K562 (cell line): ENCODE measurements around the gene CNKSR3. TPM values are rescaled to one million over a fixed set of nuclear protein-coding genes. Genes with fewer than 3 reads are reported as not detected.

ENCODE experiments used
- ATAC-seq: fragments of 200-7000 bp; cut with Tn5 transposase; 3 replicates; pipeline ENCODE4 v1.9.1; 2020; ENCODE audit warnings: moderate library complexity
- BruUV-seq: library from RNA; stranded (reverse); fragments of 400-500 nt; replicated peaks from 2 replicates; lab custom pipeline; 2021; lab: Mats Ljungman, UMichigan
- CTCF ChIA-PET: fragments of 300-600 bp; formaldehyde crosslinking; extraction: SDS; loops from one replicate; lab custom pipeline; 2021; ENCODE audit warnings: low intra/inter-chr PET ratio; lab: Yijun Ruan, JAX
- POLR2A ChIA-PET: fragments of 300-600, 350-650 bp; sonication (Branson Sonifier 250); formaldehyde crosslinking; extraction: SDS; loops from one replicate; lab custom pipeline; 2021; ENCODE audit warnings: antibody characterized with exemption, inconsistent platforms; lab: Yijun Ruan, JAX
- DNase-seq, 4 experiments: peaks; one replicate each; pipeline versions ENCODE4 v3.0.0 to v3.0.0-alpha.2; 2011 to 2018; ENCODE audit warnings: low spot score in 3 of 4, mixed read lengths in 3 of 4; ENCODE audit errors: extremely low read depth in 1 of 4
- FAIRE-seq: peaks from 2 replicates; lab custom pipeline; 2011; peaks lifted over from hg19 to GRCh38; lab: Jason Lieb, UNC
- H2AFZ ChIP-seq: 2 replicates; pipeline ENCODE4 v1.6.0; 2011; ENCODE audit warnings: low read depth, low read length, control low read depth, inconsistent platforms
- H3K27ac ChIP-seq: fragments of 200-600 bp; 3 replicates; pipeline ENCODE4 v1.8.0; 2011; ENCODE audit warnings: low read depth, mild to moderate bottlenecking, control low read depth, inconsistent platforms, low read length, moderate library complexity, mixed read lengths; ENCODE audit errors: extremely low read depth
- H3K27me3 ChIP-seq, 2 experiments: fragments of 300-600 bp in 1 of 2; 2 replicates in 1 of 2; 3 replicates in 1 of 2; pipeline versions ENCODE4 v1.6.0 to v1.8.0; 2011; ENCODE audit warnings: inconsistent platforms in 2 of 2, low read length in 2 of 2, mild to moderate bottlenecking in 1 of 2, mixed read lengths in 1 of 2, moderate library complexity in 1 of 2; ENCODE audit not compliant: control insufficient read depth in 2 of 2, insufficient read depth in 2 of 2
- H3K36me3 ChIP-seq: fragments of 300-600 bp; 3 replicates; pipeline ENCODE4 v1.8.0; 2011; ENCODE audit warnings: mild to moderate bottlenecking, low read length, inconsistent platforms; ENCODE audit not compliant: control insufficient read depth, insufficient read depth
- H3K4me1 ChIP-seq, 2 experiments: fragments of 200-600 bp in 1 of 2; replicated peaks in 1 of 2; 2 replicates in 1 of 2; 3 replicates in 1 of 2; pipeline versions ENCODE4 v1.5.1 to v1.8.0; 2011; ENCODE audit warnings: inconsistent platforms in 2 of 2, low read length in 2 of 2, mild to moderate bottlenecking in 1 of 2, mixed read lengths in 1 of 2, moderate library complexity in 1 of 2; ENCODE audit not compliant: control insufficient read depth in 2 of 2, insufficient read depth in 2 of 2
- H3K4me2 ChIP-seq: 2 replicates; pipeline ENCODE4 v1.6.1; 2011; ENCODE audit warnings: low read length, control low read depth, inconsistent platforms, mixed read lengths; ENCODE audit not compliant: insufficient read depth
- H3K4me3 ChIP-seq: fragments of 200-600 bp; sonication (generic), shearing (Covaris generic); 2 replicates; pipeline ENCODE4 v1.5.1; 2016; ENCODE audit warnings: control low read depth, inconsistent platforms
- H3K79me2 ChIP-seq: fragments of 200-600 bp; 3 replicates; pipeline ENCODE4 v1.8.0; 2011; ENCODE audit warnings: low read length, inconsistent platforms; ENCODE audit not compliant: control insufficient read depth, insufficient read depth
- H3K9ac ChIP-seq, 2 experiments: 2 replicates each; pipeline versions ENCODE4 v1.6.0 to v1.6.1; 2011; ENCODE audit warnings: low read depth in 2 of 2, low read length in 2 of 2, control low read depth in 1 of 2, inconsistent platforms in 1 of 2, mild to moderate bottlenecking in 1 of 2, mixed read lengths in 1 of 2; ENCODE audit not compliant: insufficient read depth in 1 of 2
- H3K9me1 ChIP-seq: one replicate; pipeline ENCODE4 v1.6.0; 2011; ENCODE audit warnings: inconsistent platforms, mild to moderate bottlenecking, low read length, moderate library complexity; ENCODE audit not compliant: control insufficient read depth, insufficient read depth
- H3K9me3 ChIP-seq: replicated peaks from 2 replicates; pipeline ENCODE4 v1.5.1; 2011; ENCODE audit warnings: low read depth, low read length, inconsistent platforms; ENCODE audit not compliant: control insufficient read depth, insufficient read depth
- H4K20me1 ChIP-seq: replicated peaks from 2 replicates; pipeline ENCODE4 v1.6.1; 2011; ENCODE audit warnings: low read length, inconsistent platforms, mixed read lengths; ENCODE audit not compliant: control insufficient read depth, insufficient read depth
- DDX20 ChIP-seq: fragments of 450-650 bp; IDR thresholded peaks from 2 replicates; pipeline ENCODE4 v1.6.1; 2016; ENCODE audit warnings: missing genetic modification characterization, low read depth, mild to moderate bottlenecking, missing compliant biosample characterization, moderate library complexity
- DNMT1 ChIP-seq: fragments of 450-650 bp; IDR thresholded peaks from 2 replicates; pipeline ENCODE4 v1.6.1; 2016; ENCODE audit warnings: antibody characterized with exemption, mild to moderate bottlenecking
- FOXM1 ChIP-seq, 2 experiments: fragments of 450-650 bp in 1 of 2; sonication (generic) in 1 of 2; formaldehyde crosslinking in 1 of 2; IDR thresholded peaks; 2 replicates each; pipeline versions ENCODE4 v1.6.1 to v1.9.0; 2017 to 2022; ENCODE audit warnings: low read depth in 2 of 2, mild to moderate bottlenecking in 2 of 2, missing genetic modification reagents in 1 of 2, moderate library complexity in 1 of 2
- GABPB2 ChIP-seq: fragments of 250-450 bp; sonication (Bioruptor Pico); conservative IDR thresholded peaks from 2 replicates; pipeline ENCODE4 v1.5.1; 2021; ENCODE audit warnings: mild to moderate bottlenecking
- GATAD2A ChIP-seq: fragments of 450-650 bp; IDR thresholded peaks from 2 replicates; pipeline ENCODE4 v1.6.1; 2017
- PCBP2 ChIP-seq: fragments of 200-400 bp; formaldehyde crosslinking; IDR thresholded peaks from 2 replicates; pipeline ENCODE4 v1.6.1; 2018; ENCODE audit warnings: low read length, low read depth, mild to moderate bottlenecking, moderate library complexity; ENCODE audit not compliant: poor library complexity, severe bottlenecking
- SUPT5H ChIP-seq: fragments of 450-650 bp; IDR thresholded peaks from 2 replicates; pipeline ENCODE4 v1.6.1; 2016
- TAF15 ChIP-seq: fragments of 200-400 bp; formaldehyde crosslinking; IDR thresholded peaks from 2 replicates; pipeline ENCODE4 v1.6.1; 2017; ENCODE audit warnings: mild to moderate bottlenecking, low read depth, low read length, moderate library complexity
- WGBS: fragments of 100-300 bp; shearing (Covaris generic); methylation state at CpG from one replicate; pipeline ENCODE4 v1.1.6; 2016; ENCODE audit warnings: low coverage, mixed read lengths; ENCODE audit not compliant: insufficient coverage; ENCODE audit errors: missing lambda C conversion rate; 5-methylcytosine and 5-hydroxymethylcytosine counted together
- in situ Hi-C: fragments of 300-500 bp; cut with MboI; formaldehyde crosslinking; loops from 4 replicates; pipeline ENCODE4 v1.15.0; 2018; ENCODE audit warnings: inconsistent platforms, mixed read lengths
- intact Hi-C: fragments of 100-400 bp; cut with micrococcal nuclease; formaldehyde crosslinking; loops from 2 replicates; pipeline ENCODE4 v1.14.2; 2022
- polyA plus RNA-seq, 8 experiments: library from polyadenylated mRNA; depleted of rRNA in 4 of 8; stranded (reverse) in 5 of 8; unstranded in 3 of 8; fragments of >200 nt; fragmentation: Nextera tagmentation in 2 of 8; fragmentation: Illumina TruSeq in 1 of 8; extraction: Ambion mirVana in 2 of 8; extraction: Trizol in 1 of 8; gene quantifications; 2 replicates each; pipeline versions ENCODE4 v1.2.1 to v1.2.3, GENCODE V29; 2011 to 2014; ENCODE audit warnings: inconsistent platforms in 1 of 8, missing spikeins in 1 of 8
- total RNA-seq, 7 experiments: library from RNA; depleted of rRNA in 6 of 7; stranded (reverse); fragments of >200 nt in 6 of 7; fragmentation: Illumina TruSeq in 2 of 7; extraction: Trizol in 2 of 7; gene quantifications; 2 replicates each; pipeline versions ENCODE4 v1.2.1 to v1.2.3, GENCODE V29; 2011 to 2021; ENCODE audit warnings: low replicate concordance in 1 of 7
- TF ChIP-seq, protein P1 (sequence below), 2 experiments: fragments of 250-450 bp in 1 of 2; fragments of 450-650 bp in 1 of 2; sonication (Bioruptor Pico) in 1 of 2; IDR thresholded peaks; 2 replicates each; pipeline versions ENCODE4 v1.6.1 to v1.8.0; 2016 to 2021; ENCODE audit warnings: mild to moderate bottlenecking in 2 of 2, moderate library complexity in 2 of 2, missing compliant biosample characterization in 1 of 2, missing genetic modification characterization in 1 of 2
- TF ChIP-seq, protein P2 (sequence below): sonication (generic); formaldehyde crosslinking; IDR thresholded peaks from 2 replicates; pipeline ENCODE4 v1.8.0; 2023; ENCODE audit warnings: missing genetic modification reagents, mild to moderate bottlenecking, borderline replicate concordance

The CNKSR3 gene
- total and polyA plus RNA-seq, 9 of the 15 experiments (the other 6 are each of a cell fraction or from before 2014, with no cell fraction given) = 4.5 to 29.6 (median 9.5) TPM

DNA sequence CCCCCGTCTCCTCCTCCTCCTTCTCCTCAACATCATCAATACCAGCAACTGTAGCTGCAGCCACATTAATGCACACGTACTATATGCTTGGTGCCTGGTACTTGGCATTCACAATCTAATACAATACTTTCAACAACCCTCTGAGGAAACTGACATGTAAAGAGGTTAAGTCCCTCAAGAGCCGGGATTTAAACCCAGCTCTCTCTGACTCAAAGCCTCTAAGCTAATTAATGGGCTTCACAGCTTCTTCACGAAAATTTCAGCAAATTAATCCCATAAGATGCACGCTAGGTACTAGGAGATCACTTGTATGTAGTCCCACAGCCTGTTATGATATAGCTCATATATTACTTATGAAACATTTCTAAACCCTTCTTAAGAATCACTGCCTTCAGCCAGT is 80.8 kb downstream of the CNKSR3 start:
- no TSS peak for BruUV-seq
- 0 out of 3 replicates have a peak, but pooled peaks cover 3% of the 10 kb centered on the region for H3K79me2 ChIP-seq
- in situ Hi-C loops = no loop called here
- no peak for ATAC-seq
- POLR2A ChIA-PET = interaction anchor here (0.6 to 0.8 kb wide), 2 partner anchors 13 to 947 kb away, joined by 3 to 4 read pairs; no protein-coding TSS in a partner anchor
- H4K20me1 ChIP-seq = no peaks in the 10 kb centered on the region
- TF ChIP-seq GABPB2 (CRISPR knock-in tag) (no peak), SUPT5H (no peak), DNMT1 (no peak), PCBP2 (no peak), TAF15 (no peak), GATAD2A (no peak), FOXM1 (IDR thresholded peaks at IDR 0.05; ENCODE audit: low read depth) (no peak), FOXM1 (CRISPR knock-in tag; IDR thresholded peaks at IDR 0.05; ENCODE audit: low read depth) (no peak), DDX20 (no peak)
- TF ChIP-seq, protein P1, sequence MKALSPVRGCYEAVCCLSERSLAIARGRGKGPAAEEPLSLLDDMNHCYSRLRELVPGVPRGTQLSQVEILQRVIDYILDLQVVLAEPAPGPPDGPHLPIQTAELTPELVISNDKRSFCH (CRISPR knock-in tag; IDR thresholded peaks at IDR 0.05) = no peak
- TF ChIP-seq, protein P1 (tag; IDR thresholded peaks at IDR 0.05) = no peak
- TF ChIP-seq, protein P2, sequence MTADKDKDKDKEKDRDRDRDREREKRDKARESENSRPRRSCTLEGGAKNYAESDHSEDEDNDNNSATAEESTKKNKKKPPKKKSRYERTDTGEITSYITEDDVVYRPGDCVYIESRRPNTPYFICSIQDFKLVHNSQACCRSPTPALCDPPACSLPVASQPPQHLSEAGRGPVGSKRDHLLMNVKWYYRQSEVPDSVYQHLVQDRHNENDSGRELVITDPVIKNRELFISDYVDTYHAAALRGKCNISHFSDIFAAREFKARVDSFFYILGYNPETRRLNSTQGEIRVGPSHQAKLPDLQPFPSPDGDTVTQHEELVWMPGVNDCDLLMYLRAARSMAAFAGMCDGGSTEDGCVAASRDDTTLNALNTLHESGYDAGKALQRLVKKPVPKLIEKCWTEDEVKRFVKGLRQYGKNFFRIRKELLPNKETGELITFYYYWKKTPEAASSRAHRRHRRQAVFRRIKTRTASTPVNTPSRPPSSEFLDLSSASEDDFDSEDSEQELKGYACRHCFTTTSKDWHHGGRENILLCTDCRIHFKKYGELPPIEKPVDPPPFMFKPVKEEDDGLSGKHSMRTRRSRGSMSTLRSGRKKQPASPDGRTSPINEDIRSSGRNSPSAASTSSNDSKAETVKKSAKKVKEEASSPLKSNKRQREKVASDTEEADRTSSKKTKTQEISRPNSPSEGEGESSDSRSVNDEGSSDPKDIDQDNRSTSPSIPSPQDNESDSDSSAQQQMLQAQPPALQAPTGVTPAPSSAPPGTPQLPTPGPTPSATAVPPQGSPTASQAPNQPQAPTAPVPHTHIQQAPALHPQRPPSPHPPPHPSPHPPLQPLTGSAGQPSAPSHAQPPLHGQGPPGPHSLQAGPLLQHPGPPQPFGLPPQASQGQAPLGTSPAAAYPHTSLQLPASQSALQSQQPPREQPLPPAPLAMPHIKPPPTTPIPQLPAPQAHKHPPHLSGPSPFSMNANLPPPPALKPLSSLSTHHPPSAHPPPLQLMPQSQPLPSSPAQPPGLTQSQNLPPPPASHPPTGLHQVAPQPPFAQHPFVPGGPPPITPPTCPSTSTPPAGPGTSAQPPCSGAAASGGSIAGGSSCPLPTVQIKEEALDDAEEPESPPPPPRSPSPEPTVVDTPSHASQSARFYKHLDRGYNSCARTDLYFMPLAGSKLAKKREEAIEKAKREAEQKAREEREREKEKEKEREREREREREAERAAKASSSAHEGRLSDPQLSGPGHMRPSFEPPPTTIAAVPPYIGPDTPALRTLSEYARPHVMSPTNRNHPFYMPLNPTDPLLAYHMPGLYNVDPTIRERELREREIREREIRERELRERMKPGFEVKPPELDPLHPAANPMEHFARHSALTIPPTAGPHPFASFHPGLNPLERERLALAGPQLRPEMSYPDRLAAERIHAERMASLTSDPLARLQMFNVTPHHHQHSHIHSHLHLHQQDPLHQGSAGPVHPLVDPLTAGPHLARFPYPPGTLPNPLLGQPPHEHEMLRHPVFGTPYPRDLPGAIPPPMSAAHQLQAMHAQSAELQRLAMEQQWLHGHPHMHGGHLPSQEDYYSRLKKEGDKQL (CRISPR knock-in tag) = no peak
- no peaks in the 10 kb centered on the region for H3K9me1 ChIP-seq
- H3K27me3 ChIP-seq = no peaks in the 10 kb centered on the region
- H3K9me3 ChIP-seq = peaks cover 5% of the 10 kb centered on the region; the same call in 1 of the 2 replicates
- H3K4me2 ChIP-seq = no peak overlapping the region
- no peak for FAIRE-seq
- CTCF ChIA-PET = no interaction called here
- H3K36me3 ChIP-seq = peaks cover 53% of the 10 kb centered on the region
- intact Hi-C loops = no loop called here
- 90% methylated on average over 5 of the region's 5 CpGs for WGBS
- no peak overlapping the region for H3K27ac ChIP-seq
- no peak overlapping the region for H2AFZ ChIP-seq
- peaks cover 7 to 21% of the 10 kb centered on the region in 2 experiments for H3K4me1 ChIP-seq
- no peak overlapping the region for H3K4me3 ChIP-seq
- no peak overlapping the region for H3K9ac ChIP-seq
- no peak for DNase-seq
